HUDEP-2 (cell line): ENCODE data around the gene ZNF469.

ENCODE experiments used
- DNase-seq, 76 experiments: peaks; one replicate each; lab custom pipeline; 2025; ENCODE audit not compliant: unreplicated experiment in 76 of 76; lab: John Stamatoyannopoulos, UW

The ZNF469 gene

GRCh38 chr16:88423448-88423850 lies 40.7 kb downstream of the ZNF469 start:
- no peak for DNase-seq

GRCh38 chr16:88424587-88425235 lies 42.0 kb downstream of the ZNF469 start:
- no peak for DNase-seq

GRCh38 chr16:88426018-88426417 lies 43.3 kb downstream of the ZNF469 start:
- no peak for DNase-seq

- no peak for DNase-seq
Measured at GRCh38 chr16:88427376-88427775, 44.6 kb downstream of the ZNF469 start.

- DNase-seq = no peak
Measured at GRCh38 chr16:88428156-88428555, 45.4 kb downstream of the ZNF469 start.

GRCh38 chr16:88428616-88429386 lies 46.0 kb downstream of the ZNF469 start:
- no peak for DNase-seq

- DNase-seq = no peak
Measured at GRCh38 chr16:88429387-88430184, 46.8 kb downstream of the ZNF469 start.

- no peak for DNase-seq
Measured at GRCh38 chr16:88430185-88430523, 47.4 kb downstream of the ZNF469 start.

GRCh38 chr16:88430524-88431446 lies 48.0 kb downstream of the ZNF469 start:
- DNase-seq = no peak

- no peak for DNase-seq
Measured at GRCh38 chr16:88431651-88432050, 48.9 kb downstream of the ZNF469 start.

- no peak for DNase-seq
Measured at GRCh38 chr16:88432174-88432573, 49.4 kb downstream of the ZNF469 start.
